ENCODE data around the gene SPOUT1.
A peak's percentile ranks its signal among the peaks of the same experiment; 100 is the strongest.

Gene SPOUT1

GRCh38 chr9:128824911-128825310, 4.7 kb downstream of the SPOUT1 start:
- TF ChIP-seq POLR2A (IDR thresholded peaks at IDR 0.05; ENCODE audit: low read depth, low read length), result no peak
- FAIRE-seq, result no peak
- no peak for DNase-seq (ENCODE audit: insufficient read length, low spot score)

DNA sequence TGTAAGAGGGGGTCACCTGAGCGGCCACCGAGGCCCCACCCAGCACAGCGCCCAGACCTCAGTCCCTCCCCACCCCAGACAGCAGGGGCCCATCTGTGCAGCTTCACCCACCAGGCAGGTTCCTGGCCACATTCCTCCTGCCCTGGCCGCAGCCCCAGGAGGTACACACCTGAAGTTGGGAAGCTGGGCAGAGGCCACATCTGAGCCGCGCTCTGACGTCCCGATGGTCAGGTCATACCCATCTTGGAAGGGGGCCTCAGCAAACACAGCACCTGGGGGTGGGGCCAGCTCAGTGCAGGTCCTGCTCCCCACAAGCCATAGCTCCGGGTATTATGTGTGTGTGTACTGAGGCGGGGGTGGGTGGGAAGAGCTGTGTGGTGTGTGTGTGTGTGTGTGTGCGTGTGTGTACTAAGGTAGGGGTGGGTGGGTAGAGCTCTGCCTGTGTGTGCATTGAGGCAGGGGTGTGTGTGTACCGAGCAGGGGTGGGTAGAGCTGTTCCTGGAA, 5.6 kb downstream of the SPOUT1 start:
- no peak for TF ChIP-seq POLR2A (IDR thresholded peaks at IDR 0.05; ENCODE audit: low read depth, low read length)
- FAIRE-seq, result no peak
- no peak for DNase-seq (ENCODE audit: insufficient read length, low spot score)

DNA sequence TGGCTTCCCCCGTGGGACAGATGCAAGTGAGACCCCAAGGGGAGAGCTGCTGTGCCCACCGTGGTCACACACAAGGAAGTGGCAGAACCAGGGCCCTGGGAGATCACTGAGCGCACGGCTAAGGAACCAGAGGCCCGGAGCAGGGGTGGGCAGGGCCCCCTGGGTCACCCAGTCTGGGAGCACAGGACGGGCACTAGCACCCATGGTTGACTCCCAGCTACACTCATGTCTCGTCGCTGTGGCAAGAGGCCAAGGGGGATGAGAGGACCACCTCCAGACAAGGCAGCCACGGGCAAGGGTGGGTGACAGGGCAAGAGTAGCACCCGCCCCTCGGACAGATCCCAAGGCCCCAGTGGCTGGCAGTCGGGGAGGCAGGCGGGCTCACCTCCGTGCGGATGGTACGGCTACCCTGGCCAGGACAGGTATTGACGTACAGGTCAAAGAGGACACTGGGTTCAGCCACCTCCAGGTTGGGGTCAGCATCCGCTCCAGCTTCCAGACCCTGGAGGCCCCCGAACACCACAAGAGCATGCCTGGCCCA, 6.2 kb downstream of the SPOUT1 start:
- DNase-seq (ENCODE audit: insufficient read length, low spot score) (no peak), FAIRE-seq (no peak)
- no peak for TF ChIP-seq POLR2A (IDR thresholded peaks at IDR 0.05; ENCODE audit: low read depth, low read length)

DNA sequence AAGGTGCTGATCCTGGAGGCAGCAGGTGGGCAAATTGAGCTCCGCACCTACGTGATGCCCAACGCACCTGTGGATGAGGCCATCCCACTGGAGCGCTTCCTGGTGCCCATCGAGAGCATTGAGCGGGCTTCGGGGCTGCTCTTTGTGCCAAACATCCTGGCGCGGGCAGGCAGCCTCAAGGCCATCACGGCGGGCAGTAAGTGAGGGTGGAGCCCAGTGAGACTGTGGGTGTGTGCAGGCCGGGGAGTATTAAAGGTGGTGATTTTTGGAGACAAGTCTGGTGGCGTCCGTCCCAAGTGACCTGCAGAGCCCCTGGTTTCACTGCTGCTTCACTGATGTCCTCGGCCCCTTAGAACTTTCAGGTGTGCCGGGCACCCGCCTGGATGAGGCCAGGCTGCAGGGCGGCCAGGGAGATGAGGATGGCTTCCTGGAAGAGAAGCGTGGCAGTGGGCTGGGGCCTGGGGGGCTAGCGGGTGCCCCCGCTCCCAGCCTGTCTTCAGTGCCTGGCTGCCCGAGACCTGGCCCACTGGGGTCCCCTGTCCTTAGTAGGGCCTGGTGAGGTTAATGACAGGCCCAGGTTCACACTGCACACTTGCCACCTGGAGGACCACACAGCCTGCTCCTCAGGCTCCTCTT, 7.1 kb downstream of the SPOUT1 start:
- TF ChIP-seq POLR2A (IDR thresholded peaks at IDR 0.05; ENCODE audit: low read depth, low read length), result no peak
- DNase-seq (ENCODE audit: insufficient read length, low spot score) (no peak), FAIRE-seq (no peak)

DNA sequence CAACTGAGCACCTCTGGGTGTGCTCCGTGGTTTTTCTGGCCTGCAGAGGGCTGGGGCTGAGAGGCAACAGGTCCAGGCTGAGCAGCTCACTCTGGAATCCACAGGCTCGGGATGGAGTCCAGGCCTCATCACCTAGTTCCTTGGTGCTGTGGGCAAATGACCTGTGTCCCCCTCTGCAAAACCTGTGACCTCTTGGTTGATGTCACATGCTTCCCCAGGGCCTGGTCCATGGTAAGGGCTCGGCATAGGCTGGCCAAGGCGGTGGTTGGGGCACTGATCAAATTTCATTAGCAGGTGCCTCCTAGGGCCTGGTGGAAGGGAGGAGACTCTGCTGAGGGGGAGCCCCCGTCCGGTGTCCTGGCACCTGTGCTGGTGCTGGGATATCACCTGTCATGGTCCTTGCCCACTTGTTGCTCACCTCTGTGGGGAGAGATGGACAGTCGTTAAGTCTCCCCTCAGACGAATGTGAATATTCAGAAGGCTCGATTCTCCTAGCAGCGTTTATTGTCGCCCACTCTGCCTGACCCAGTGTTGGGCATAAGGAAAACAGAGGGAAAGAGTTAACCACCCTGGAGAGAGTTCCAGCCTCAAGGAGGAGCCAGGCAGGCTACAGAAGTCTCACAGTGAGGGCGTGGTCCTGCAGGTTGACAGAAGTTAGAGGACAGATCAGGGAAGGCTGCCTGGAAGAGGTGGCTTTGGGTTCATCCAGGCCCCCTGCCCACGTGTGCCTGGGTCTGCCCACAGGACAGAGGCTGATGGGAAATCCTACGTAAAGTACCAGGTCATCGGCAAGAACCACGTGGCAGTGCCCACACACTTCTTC, 7.8 kb downstream of the SPOUT1 start:
- DNase-seq (ENCODE audit: insufficient read length, low spot score) (no peak), FAIRE-seq (no peak)
- no peak for TF ChIP-seq POLR2A (IDR thresholded peaks at IDR 0.05; ENCODE audit: low read depth, low read length)

DNA sequence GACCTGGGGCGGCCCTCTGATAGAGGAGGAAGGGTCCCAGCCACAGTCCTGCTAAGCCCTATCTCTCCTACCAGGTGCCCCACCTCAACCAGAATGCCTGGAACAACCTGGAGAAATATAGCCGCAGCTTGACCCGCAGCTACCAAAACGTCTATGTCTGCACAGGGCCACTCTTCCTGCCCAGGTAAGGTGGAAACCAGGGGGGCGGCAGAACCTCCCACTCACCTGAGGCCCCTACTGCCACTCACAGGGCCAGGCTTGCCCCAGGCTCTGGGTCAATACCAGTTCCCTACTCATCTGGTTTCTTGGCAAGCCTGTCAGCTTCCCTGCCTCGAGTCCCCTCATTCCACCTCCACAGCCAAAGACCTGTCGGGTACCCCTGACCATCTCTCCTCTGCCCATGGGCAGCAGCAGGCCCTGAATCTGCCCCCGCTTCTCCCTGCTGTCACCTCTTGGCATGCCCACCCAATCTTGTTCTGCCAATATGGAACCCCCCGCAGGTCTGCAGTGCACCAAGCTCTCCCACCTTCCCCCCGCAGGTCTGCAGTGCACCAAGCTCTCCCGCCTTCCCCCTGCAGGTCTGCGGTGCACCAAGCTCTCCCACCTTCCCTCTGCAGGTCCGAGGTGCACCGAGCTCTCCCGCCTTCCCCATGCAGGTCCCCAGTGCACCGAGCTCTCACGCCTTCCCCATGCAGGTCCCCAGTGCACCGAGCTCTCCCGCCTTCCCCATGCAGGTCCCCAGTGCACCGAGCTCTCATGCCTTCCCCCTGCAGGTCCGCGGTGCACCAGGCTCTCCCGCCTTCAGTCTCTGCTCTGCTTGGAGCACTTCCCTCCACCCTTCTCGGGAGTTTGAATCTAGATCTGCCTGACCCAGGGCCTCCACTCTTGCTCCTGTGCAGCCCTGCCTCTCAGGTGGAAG, 8.7 kb downstream of the SPOUT1 start:
- TF ChIP-seq POLR2A (IDR thresholded peaks at IDR 0.05; ENCODE audit: low read depth, low read length), result no peak
- no peak for FAIRE-seq

DNA sequence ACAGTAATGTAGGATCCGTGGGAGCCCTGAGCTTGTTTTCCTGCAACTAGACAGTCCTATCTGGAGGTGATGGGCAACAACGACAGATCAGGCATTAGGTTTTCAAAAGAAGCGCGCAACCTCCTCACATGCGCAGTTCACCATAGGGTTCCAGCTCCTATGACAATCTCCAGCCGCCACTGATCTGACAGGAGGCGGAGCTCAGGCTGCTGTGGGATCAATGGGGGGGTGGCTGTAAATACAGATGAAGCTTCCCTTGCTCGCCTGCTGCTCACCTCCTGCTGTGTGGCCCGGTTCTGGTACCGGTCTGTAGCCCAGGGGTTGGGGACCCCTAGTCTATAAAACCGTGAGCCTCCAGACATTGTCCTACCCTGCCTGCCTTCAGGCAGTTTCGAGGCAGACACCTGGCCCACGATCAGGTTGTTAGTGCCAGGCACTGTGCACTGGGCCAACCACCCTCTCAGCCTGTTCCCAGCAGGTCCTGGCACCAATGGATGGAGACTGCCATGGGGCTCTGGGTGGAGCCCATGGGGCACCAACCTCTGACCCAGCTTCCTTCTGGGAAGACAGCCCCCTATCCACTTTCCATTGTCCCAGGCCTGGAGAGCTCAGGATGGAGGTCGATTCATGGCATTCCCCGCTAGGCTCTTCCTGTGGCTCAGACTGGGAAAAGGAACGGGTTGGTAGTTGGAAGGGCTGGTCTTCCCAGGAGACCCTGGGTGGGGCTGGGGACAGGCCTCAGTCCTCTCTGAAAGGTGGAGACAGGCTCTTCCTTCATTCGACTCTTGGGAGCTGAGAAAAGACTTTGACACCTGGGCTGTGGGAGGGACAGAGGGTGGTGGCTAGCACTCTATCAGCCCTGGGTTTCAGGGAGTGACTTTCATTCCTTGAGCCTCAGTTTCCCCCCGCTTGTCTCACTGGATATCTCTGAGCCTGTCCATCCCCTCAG, 9.6 kb downstream of the SPOUT1 start:
- DNase-seq (ENCODE audit: insufficient read length, low spot score), result no peak

More for the DNA sequence above, 8.7 kb downstream of the SPOUT1 start:
- no peak for DNase-seq (ENCODE audit: insufficient read length, low spot score)

GRCh38 chr9:128818839-128819715, 10.5 kb downstream of the SPOUT1 start:
- TF ChIP-seq POLR2A (IDR thresholded peaks at IDR 0.05; ENCODE audit: low read depth, low read length), result no peak
- DNase-seq (ENCODE audit: insufficient read length, low spot score), result no peak
- no peak for FAIRE-seq

More for the DNA sequence above, 9.6 kb downstream of the SPOUT1 start:
- FAIRE-seq, result no peak
- TF ChIP-seq POLR2A (IDR thresholded peaks at IDR 0.05; ENCODE audit: low read depth, low read length), result no peak

DNA sequence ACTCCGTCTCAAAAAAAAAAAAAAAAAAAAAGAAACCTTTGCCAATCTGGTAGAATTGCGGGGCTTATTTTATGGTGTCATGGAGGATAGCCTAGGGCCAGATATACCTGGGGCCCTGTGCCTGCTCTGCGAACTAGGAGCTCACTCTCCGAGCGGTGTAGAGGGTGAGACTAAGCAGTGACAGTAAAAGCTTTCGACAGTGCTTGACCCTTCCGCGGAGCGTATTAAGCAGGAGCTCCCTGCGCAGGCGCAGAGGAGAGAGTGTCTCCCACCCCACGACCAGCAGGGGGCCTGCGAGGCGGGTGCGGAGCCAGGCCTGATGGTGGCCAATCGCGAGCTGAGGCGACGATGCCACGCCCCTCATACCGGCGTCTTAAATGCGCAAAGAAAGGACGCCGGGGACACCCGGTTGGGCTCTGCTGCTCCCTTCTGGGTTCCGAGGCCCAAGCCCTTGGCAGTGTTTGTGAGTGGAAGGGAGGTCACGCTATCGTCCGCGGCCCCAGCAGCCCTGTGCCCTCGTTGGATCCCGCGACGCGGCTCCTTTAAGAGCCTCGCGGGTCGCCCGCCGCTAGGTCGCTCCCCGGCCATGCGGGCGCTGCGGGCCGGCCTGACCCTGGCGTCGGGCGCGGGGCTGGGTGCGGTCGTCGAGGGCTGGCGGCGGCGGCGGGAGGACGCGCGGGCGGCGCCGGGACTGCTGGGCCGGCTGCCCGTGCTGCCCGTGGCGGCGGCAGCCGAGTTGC, 11.3 kb downstream of the SPOUT1 start, which contains the start of gene ENDOG:
Gene ENDOG (plus strand): TSS at position 402 of the 740 bp plus-strand sequence. CDS start 185 bp downstream, at position 587.
- TF ChIP-seq POLR2A (IDR thresholded peaks at IDR 0.05; ENCODE audit: low read depth, low read length), result peak; percentile 91
- FAIRE-seq (peak; percentile 80), DNase-seq (ENCODE audit: insufficient read length, low spot score) (peak; percentile 100)

GRCh38 chr9:128810873-128811272, 18.7 kb downstream of the SPOUT1 start:
- no peak for TF ChIP-seq POLR2A (IDR thresholded peaks at IDR 0.05; ENCODE audit: low read depth, low read length)
- FAIRE-seq (no peak), DNase-seq (ENCODE audit: insufficient read length, low spot score) (no peak)

DNA sequence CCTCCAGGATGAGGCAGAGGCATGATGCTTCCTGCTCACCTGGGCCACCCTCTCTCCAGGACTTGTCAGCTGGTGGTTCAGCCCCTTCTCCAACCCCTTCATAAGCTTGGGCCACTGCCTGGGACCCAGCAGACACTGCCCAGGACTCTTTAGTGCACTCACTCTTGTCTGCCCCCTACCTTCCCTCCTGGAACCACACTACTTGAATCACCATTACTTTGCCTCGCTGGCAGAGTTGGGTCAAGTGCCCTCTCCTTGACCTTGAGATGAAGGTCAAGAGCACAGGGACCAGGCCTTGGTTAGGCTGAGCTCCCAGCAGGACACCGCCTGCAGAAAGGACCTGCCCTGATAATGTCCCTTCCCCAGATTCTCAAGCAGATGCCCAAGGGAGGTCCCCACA, 19.8 kb downstream of the SPOUT1 start:
- TF ChIP-seq POLR2A (IDR thresholded peaks at IDR 0.05; ENCODE audit: low read depth, low read length), result no peak
- FAIRE-seq (no peak), DNase-seq (ENCODE audit: insufficient read length, low spot score) (no peak)
